IMR-90 (cell line): Measurements from ENCODE around the gene CLDN2. TPM values are rescaled to one million over a fixed set of nuclear protein-coding genes. Genes with fewer than 3 reads are reported as not detected.

Experiments
- ATAC-seq: fragments of 200-7000 bp; cut with Tn5 transposase; 2 replicates; pipeline ENCODE4 v1.9.1; 2020; ENCODE audit warnings: low read depth, mild to moderate bottlenecking, moderate library complexity
- BruUV-seq: library from RNA; stranded (reverse); fragments of 400-500 nt; replicated peaks from 2 replicates; lab custom pipeline; 2021; lab: Mats Ljungman, UMichigan
- CTCF ChIA-PET: fragments of 300-600 bp; formaldehyde crosslinking; extraction: SDS; loops from one replicate; lab custom pipeline; 2021; ENCODE audit warnings: antibody characterized with exemption; lab: Yijun Ruan, JAX
- POLR2A ChIA-PET: fragments of 300-600 bp; sonication (Branson Sonifier 250); formaldehyde crosslinking; loops from one replicate; lab custom pipeline; 2022; ENCODE audit warnings: antibody characterized with exemption; ENCODE audit not compliant: unreplicated experiment; lab: Charles Lee
- DNase-seq: peaks from one replicate; pipeline ENCODE4 v3.0.0; 2013
- H2AFZ ChIP-seq: replicated peaks from 2 replicates; pipeline ENCODE3; 2013; ENCODE audit warnings: low read length, mild to moderate bottlenecking; ENCODE audit not compliant: poor library complexity
- H2AK5ac ChIP-seq: 2 replicates; pipeline ENCODE4 v1.6.1; 2013; ENCODE audit warnings: low read depth, low read length, inconsistent platforms
- H2AK9ac ChIP-seq: replicated peaks from 2 replicates; pipeline ENCODE3; 2013; ENCODE audit warnings: mild to moderate bottlenecking, low read depth, low read length, moderate library complexity; ENCODE audit not compliant: poor library complexity
- H2BK120ac ChIP-seq: 2 replicates; pipeline ENCODE4 v1.6.1; 2013; ENCODE audit warnings: low read depth, low read length, inconsistent platforms
- H2BK15ac ChIP-seq: 3 replicates; pipeline ENCODE4 v1.6.1; 2013; ENCODE audit warnings: low read depth, low read length, inconsistent platforms
- H2BK20ac ChIP-seq: 2 replicates; pipeline ENCODE4 v1.6.1; 2013; ENCODE audit warnings: low read depth, mild to moderate bottlenecking, inconsistent platforms, low read length, moderate library complexity
- H2BK5ac ChIP-seq: 2 replicates; pipeline ENCODE4 v1.6.1; 2013; ENCODE audit warnings: mild to moderate bottlenecking, low read depth, low read length, inconsistent platforms; ENCODE audit not compliant: poor library complexity, severe bottlenecking
- H3K14ac ChIP-seq: replicated peaks from 2 replicates; pipeline ENCODE4 v1.6.1; 2013; ENCODE audit warnings: low read depth, low read length, inconsistent platforms
- H3K18ac ChIP-seq: 2 replicates; pipeline ENCODE4 v1.6.1; 2013; ENCODE audit warnings: low read depth, low read length, control low read depth
- H3K23ac ChIP-seq: 2 replicates; pipeline ENCODE4 v1.6.1; 2013; ENCODE audit warnings: low read depth, low read length, inconsistent platforms
- H3K27ac ChIP-seq: 2 replicates; pipeline ENCODE4 v1.5.1; 2013; ENCODE audit warnings: mild to moderate bottlenecking, control low read depth, low read length; ENCODE audit not compliant: insufficient read depth
- H3K27me3 ChIP-seq: 2 replicates; pipeline ENCODE4 v1.6.1; 2013; ENCODE audit warnings: low read length; ENCODE audit not compliant: control insufficient read depth, insufficient read depth
- H3K36me3 ChIP-seq: 2 replicates; pipeline ENCODE4 v1.6.1; 2013; ENCODE audit warnings: low read length, mixed read lengths; ENCODE audit not compliant: control insufficient read depth, insufficient read depth
- H3K4ac ChIP-seq: 2 replicates; pipeline ENCODE4 v1.6.1; 2013; ENCODE audit warnings: low read depth, low read length, inconsistent platforms
- H3K4me1 ChIP-seq: 2 replicates; pipeline ENCODE4 v1.6.1; 2013; ENCODE audit warnings: low read length, mixed read lengths; ENCODE audit not compliant: control insufficient read depth, insufficient read depth
- H3K4me2 ChIP-seq: 2 replicates; pipeline ENCODE4 v1.6.1; 2013; ENCODE audit warnings: low read depth, mild to moderate bottlenecking, control low read depth, low read length, moderate library complexity
- H3K4me3 ChIP-seq: 2 replicates; pipeline ENCODE4 v1.5.1; 2013; ENCODE audit warnings: low read depth, mild to moderate bottlenecking, control low read depth, low read length, moderate library complexity; ENCODE audit not compliant: insufficient read depth
- H3K56ac ChIP-seq: 2 replicates; pipeline ENCODE4 v1.6.1; 2013; ENCODE audit warnings: low read length, inconsistent platforms; ENCODE audit not compliant: insufficient read depth; ENCODE audit errors: extremely low read depth
- H3K79me1 ChIP-seq, 2 experiments: 2 replicates each; pipeline ENCODE4 v1.6.1; 2013; ENCODE audit warnings: low read length in 2 of 2, inconsistent platforms in 1 of 2, low read depth in 1 of 2
- H3K9ac ChIP-seq: 2 replicates; pipeline ENCODE4 v1.6.1; 2013; ENCODE audit warnings: low read depth, low read length, control low read depth
- H3K9me1 ChIP-seq: 2 replicates; pipeline ENCODE4 v1.6.1; 2013; ENCODE audit warnings: low read length, inconsistent platforms; ENCODE audit not compliant: insufficient read depth
- H3K9me3 ChIP-seq: 2 replicates; pipeline ENCODE4 v1.6.1; 2013; ENCODE audit warnings: low read length; ENCODE audit not compliant: control insufficient read depth, insufficient read depth
- H4K20me1 ChIP-seq: 2 replicates; pipeline ENCODE4 v1.6.1; 2013; ENCODE audit warnings: low read length, inconsistent platforms; ENCODE audit not compliant: insufficient read depth
- H4K5ac ChIP-seq: 2 replicates; pipeline ENCODE4 v1.6.1; 2013; ENCODE audit warnings: mild to moderate bottlenecking, low read depth, low read length, control low read depth
- H4K8ac ChIP-seq, 2 experiments: 2 replicates each; pipeline ENCODE4 v1.6.1; 2013; ENCODE audit warnings: low read depth in 2 of 2, low read length in 2 of 2, control low read depth in 1 of 2, inconsistent platforms in 1 of 2
- H4K91ac ChIP-seq: 2 replicates; pipeline ENCODE4 v1.6.1; 2013; ENCODE audit warnings: low read depth, low read length, inconsistent platforms; ENCODE audit not compliant: insufficient read depth
- BHLHE40 ChIP-seq: fragments of 150-350 bp; IDR thresholded peaks from 2 replicates; pipeline ENCODE4 v1.6.1; 2016; ENCODE audit warnings: mild to moderate bottlenecking, low read depth, low read length
- CEBPB ChIP-seq: IDR thresholded peaks from 2 replicates; pipeline ENCODE4 v1.6.1; 2012; ENCODE audit warnings: low read depth, low read length, improper control_type of control experiment
- CHD1 ChIP-seq: IDR thresholded peaks from 2 replicates; pipeline ENCODE4 v1.6.1; 2012; ENCODE audit warnings: low read depth, low read length, improper control_type of control experiment
- FOS ChIP-seq: fragments of 150-350 bp; IDR thresholded peaks from 2 replicates; pipeline ENCODE4 v1.6.1; 2016; ENCODE audit warnings: low read depth, low read length
- MAFK ChIP-seq: IDR thresholded peaks from 2 replicates; pipeline ENCODE4 v1.6.1; 2012; ENCODE audit warnings: low read depth, low read length, improper control_type of control experiment
- MAZ ChIP-seq: IDR thresholded peaks from 2 replicates; pipeline ENCODE4 v1.6.1; 2012; ENCODE audit warnings: low read depth, mild to moderate bottlenecking, low read length, improper control_type of control experiment, moderate library complexity, borderline replicate concordance
- MXI1 ChIP-seq: IDR thresholded peaks from 2 replicates; pipeline ENCODE4 v1.6.1; 2012; ENCODE audit warnings: low read depth, mild to moderate bottlenecking, low read length, moderate library complexity, borderline replicate concordance
- NFE2L2 ChIP-seq: fragments of 150-350 bp; IDR thresholded peaks from 2 replicates; pipeline ENCODE4 v1.6.1; 2016; ENCODE audit warnings: low read depth, mild to moderate bottlenecking, low read length
- POLR2A ChIP-seq: IDR thresholded peaks from 2 replicates; pipeline ENCODE4 v1.6.1; 2012; ENCODE audit warnings: mild to moderate bottlenecking, low read depth, low read length
- RAD21 ChIP-seq: IDR thresholded peaks from 2 replicates; pipeline ENCODE4 v1.6.1; 2012; ENCODE audit warnings: low read length, improper control_type of control experiment
- RCOR1 ChIP-seq: IDR thresholded peaks from 2 replicates; pipeline ENCODE4 v1.6.1; 2012; ENCODE audit warnings: mild to moderate bottlenecking, low read length, improper control_type of control experiment; ENCODE audit not compliant: insufficient replicate concordance
- RFX5 ChIP-seq: IDR thresholded peaks from 2 replicates; pipeline ENCODE4 v1.8.0; 2012; ENCODE audit warnings: low read depth, mild to moderate bottlenecking, low read length, moderate library complexity
- SMC3 ChIP-seq: fragments of 150-350 bp; IDR thresholded peaks from 2 replicates; pipeline ENCODE4 v1.6.1; 2016; ENCODE audit warnings: low read depth, mild to moderate bottlenecking, antibody characterized with exemption, low read length, moderate library complexity
- whole genome bisulfite sequencing, 2 experiments: methylation state at CpG; one replicate each; pipeline versions ENCODE4 v1.1.5 to v1.1.7; 2013; ENCODE audit warnings: missing lambda C conversion rate in 2 of 2; ENCODE audit not compliant: insufficient read length in 1 of 2; ENCODE audit errors: extremely low coverage in 2 of 2; 5-methylcytosine and 5-hydroxymethylcytosine counted together
- dilution Hi-C: fragments of 300-500 bp; cut with HindIII; formaldehyde crosslinking; loops from one replicate; pipeline ENCODE4 v1.14.3; 2018; ENCODE audit warnings: low sequenced_read_pairs; ENCODE audit not compliant: unreplicated experiment
- in situ Hi-C: fragments of 300-500 bp; cut with MboI; formaldehyde crosslinking; loops from 3 replicates; pipeline ENCODE4 v1.14.3; 2019; ENCODE audit warnings: low sequenced_read_pairs, inconsistent platforms, mixed read lengths
- intact Hi-C: fragments of 100-400 bp; cut with micrococcal nuclease; formaldehyde crosslinking; loops from 2 replicates; pipeline ENCODE4 v1.10.0; 2022
- polyA plus RNA-seq, 3 experiments: library from polyadenylated mRNA; depleted of rRNA; stranded (reverse); fragments of >200 nt; gene quantifications; 2 replicates each; pipeline ENCODE4 v1.2.3, GENCODE V29; 2012; ENCODE audit warnings: low replicate concordance in 1 of 3
- total RNA-seq: library from RNA; depleted of rRNA; stranded (reverse); fragments of >200 nt; gene quantifications from 2 replicates; pipeline ENCODE4 v1.2.3, GENCODE V29; 2012
- TF ChIP-seq, protein P1 (sequence below): fragments of 150-350 bp; IDR thresholded peaks from 2 replicates; pipeline ENCODE4 v1.6.1; 2016; ENCODE audit warnings: low read depth, mild to moderate bottlenecking, low read length, moderate library complexity, borderline replicate concordance
- TF ChIP-seq, protein P2 (sequence below): fragments of 150-350 bp; IDR thresholded peaks from 2 replicates; pipeline ENCODE4 v1.6.1; 2017; ENCODE audit warnings: mild to moderate bottlenecking, antibody characterized with exemption, low read length, low read depth
- TF ChIP-seq, protein P3 (sequence below): conservative IDR thresholded peaks from 2 replicates; pipeline ENCODE4 v1.5.1; 2012; ENCODE audit warnings: mild to moderate bottlenecking, low read depth, low read length, improper control_type of control experiment

CLDN2 gene
- total and polyA plus RNA-seq, 2 of the 4 experiments (the other 2 are of a cell fraction): 0.03 TPM; not detected in 1

DNA sequence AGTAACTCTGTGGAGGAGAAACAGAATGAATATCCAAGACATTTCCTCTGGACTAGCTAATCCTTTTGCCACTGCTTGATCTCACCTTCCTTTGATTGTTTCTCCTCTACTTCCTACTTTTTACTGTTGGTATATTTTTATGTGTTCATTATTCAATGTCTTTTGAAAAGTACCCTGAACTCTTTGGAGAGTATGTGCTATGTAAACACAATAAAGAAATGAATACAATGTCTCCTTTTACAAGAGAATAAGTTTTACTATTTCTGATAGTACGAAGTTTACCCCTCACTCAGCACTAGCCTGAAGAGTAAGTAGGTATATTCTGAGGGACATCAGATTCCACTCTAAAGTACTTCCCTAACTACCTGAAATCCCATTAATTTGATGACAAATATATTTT lies 19.9 kb downstream of the CLDN2 start:
- no CpG with 5 or more reads among the region's 1 CpG for WGBS, 2 experiments
- CTCF ChIA-PET: no interaction called here
- TF ChIP-seq MAFK (no peak), RAD21 (no peak), BHLHE40 (no peak), POLR2A (no peak), SMC3 (no peak), MXI1 (no peak), RFX5 (no peak), FOS (no peak), MAZ (no peak), CHD1 (no peak), CEBPB (no peak), NFE2L2 (no peak), RCOR1 (no peak)
- TF ChIP-seq, protein P1, sequence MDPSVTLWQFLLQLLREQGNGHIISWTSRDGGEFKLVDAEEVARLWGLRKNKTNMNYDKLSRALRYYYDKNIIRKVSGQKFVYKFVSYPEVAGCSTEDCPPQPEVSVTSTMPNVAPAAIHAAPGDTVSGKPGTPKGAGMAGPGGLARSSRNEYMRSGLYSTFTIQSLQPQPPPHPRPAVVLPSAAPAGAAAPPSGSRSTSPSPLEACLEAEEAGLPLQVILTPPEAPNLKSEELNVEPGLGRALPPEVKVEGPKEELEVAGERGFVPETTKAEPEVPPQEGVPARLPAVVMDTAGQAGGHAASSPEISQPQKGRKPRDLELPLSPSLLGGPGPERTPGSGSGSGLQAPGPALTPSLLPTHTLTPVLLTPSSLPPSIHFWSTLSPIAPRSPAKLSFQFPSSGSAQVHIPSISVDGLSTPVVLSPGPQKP: no peak
- TF ChIP-seq, protein P2, sequence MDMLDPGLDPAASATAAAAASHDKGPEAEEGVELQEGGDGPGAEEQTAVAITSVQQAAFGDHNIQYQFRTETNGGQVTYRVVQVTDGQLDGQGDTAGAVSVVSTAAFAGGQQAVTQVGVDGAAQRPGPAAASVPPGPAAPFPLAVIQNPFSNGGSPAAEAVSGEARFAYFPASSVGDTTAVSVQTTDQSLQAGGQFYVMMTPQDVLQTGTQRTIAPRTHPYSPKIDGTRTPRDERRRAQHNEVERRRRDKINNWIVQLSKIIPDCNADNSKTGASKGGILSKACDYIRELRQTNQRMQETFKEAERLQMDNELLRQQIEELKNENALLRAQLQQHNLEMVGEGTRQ: no peak
- TF ChIP-seq, protein P3, sequence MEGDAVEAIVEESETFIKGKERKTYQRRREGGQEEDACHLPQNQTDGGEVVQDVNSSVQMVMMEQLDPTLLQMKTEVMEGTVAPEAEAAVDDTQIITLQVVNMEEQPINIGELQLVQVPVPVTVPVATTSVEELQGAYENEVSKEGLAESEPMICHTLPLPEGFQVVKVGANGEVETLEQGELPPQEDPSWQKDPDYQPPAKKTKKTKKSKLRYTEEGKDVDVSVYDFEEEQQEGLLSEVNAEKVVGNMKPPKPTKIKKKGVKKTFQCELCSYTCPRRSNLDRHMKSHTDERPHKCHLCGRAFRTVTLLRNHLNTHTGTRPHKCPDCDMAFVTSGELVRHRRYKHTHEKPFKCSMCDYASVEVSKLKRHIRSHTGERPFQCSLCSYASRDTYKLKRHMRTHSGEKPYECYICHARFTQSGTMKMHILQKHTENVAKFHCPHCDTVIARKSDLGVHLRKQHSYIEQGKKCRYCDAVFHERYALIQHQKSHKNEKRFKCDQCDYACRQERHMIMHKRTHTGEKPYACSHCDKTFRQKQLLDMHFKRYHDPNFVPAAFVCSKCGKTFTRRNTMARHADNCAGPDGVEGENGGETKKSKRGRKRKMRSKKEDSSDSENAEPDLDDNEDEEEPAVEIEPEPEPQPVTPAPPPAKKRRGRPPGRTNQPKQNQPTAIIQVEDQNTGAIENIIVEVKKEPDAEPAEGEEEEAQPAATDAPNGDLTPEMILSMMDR: no peak
- ATAC-seq: no peak
- H2AFZ ChIP-seq: no peak overlapping the region
- in situ Hi-C loops: no loop called here
- H3K23ac ChIP-seq: no peak overlapping the region
- no peak overlapping the region for H4K5ac ChIP-seq
- no peaks in the 10 kb centered on the region for H3K9me3 ChIP-seq
- POLR2A ChIA-PET: no interaction called here
- peaks cover 8% of the 10 kb centered on the region for H3K36me3 ChIP-seq
- no peak overlapping the region for H4K8ac ChIP-seq
- no peak overlapping the region for H3K27ac ChIP-seq
- peaks cover 1% of the 10 kb centered on the region; the same call in 1 of the 2 replicates for H3K4me1 ChIP-seq
- no peak overlapping the region for H2AK5ac ChIP-seq
- no peak overlapping the region for H3K4me3 ChIP-seq
- no peak overlapping the region for H2BK5ac ChIP-seq
- H3K79me1 ChIP-seq: no peaks in the 10 kb centered on the region
- H2BK20ac ChIP-seq: no peak overlapping the region
- no peak overlapping the region for H4K91ac ChIP-seq
- no peak overlapping the region for H3K14ac ChIP-seq
- intact Hi-C loops: no loop called here
- H3K56ac ChIP-seq: no peak overlapping the region
- no TSS peak for BruUV-seq
- H3K4me2 ChIP-seq: no peak overlapping the region
- H3K9me1 ChIP-seq: no peaks in the 10 kb centered on the region
- dilution Hi-C loops: no loop called here
- no peak overlapping the region for H3K9ac ChIP-seq
- H2BK15ac ChIP-seq: no peak overlapping the region
- H3K27me3 ChIP-seq: peaks cover 6% of the 10 kb centered on the region; the same call in 1 of the 2 replicates
- H3K4ac ChIP-seq: no peak overlapping the region
- H4K20me1 ChIP-seq: no peaks in the 10 kb centered on the region; the same call in 1 of the 2 replicates
- DNase-seq: no peak
- no peak overlapping the region for H2AK9ac ChIP-seq
- H2BK120ac ChIP-seq: no peak overlapping the region
- H3K18ac ChIP-seq: no peak overlapping the region
